Karpas-422 (cell line): Measurements from ENCODE around the gene KBTBD8. TPM values are rescaled to one million over a fixed set of nuclear protein-coding genes. Genes with fewer than 3 reads are reported as not detected.

ENCODE experiments used
- DNase-seq: peaks from one replicate; pipeline ENCODE4 v3.0.0-alpha.2; 2015
- H2AFZ ChIP-seq: fragments of 200-600 bp; sonication (generic); 2 replicates; pipeline ENCODE4 v1.6.1; 2014; ENCODE audit warnings: antibody characterized with exemption, low read length, mixed read lengths
- H3K27ac ChIP-seq: fragments of 200-600 bp; sonication (generic); 2 replicates; pipeline ENCODE4 v1.5.1; 2014; ENCODE audit warnings: mild to moderate bottlenecking, low read length, moderate library complexity
- H3K27me3 ChIP-seq: fragments of 200-600 bp; sonication (generic); 2 replicates; pipeline ENCODE4 v1.6.1; 2014; ENCODE audit warnings: low read length, mixed read lengths
- H3K36me3 ChIP-seq: fragments of 200-600 bp; sonication (generic); 2 replicates; pipeline ENCODE4 v1.6.1; 2014; ENCODE audit warnings: low read length, mixed read lengths; ENCODE audit not compliant: insufficient read depth
- H3K4me1 ChIP-seq: fragments of 200-600 bp; sonication (generic); 2 replicates; pipeline ENCODE4 v1.6.1; 2014; ENCODE audit warnings: mild to moderate bottlenecking, low read length, mixed read lengths
- H3K4me2 ChIP-seq: fragments of 200-600 bp; sonication (generic); 2 replicates; pipeline ENCODE4 v1.6.1; 2014; ENCODE audit warnings: low read length, low read depth, mild to moderate bottlenecking; ENCODE audit not compliant: poor library complexity, severe bottlenecking
- H3K4me3 ChIP-seq: fragments of 200-600 bp; sonication (generic); 2 replicates; pipeline ENCODE4 v1.5.1; 2014; ENCODE audit warnings: mild to moderate bottlenecking, antibody characterized with exemption, low read length, mixed read lengths
- H3K79me2 ChIP-seq: fragments of 200-600 bp; sonication (generic); 2 replicates; pipeline ENCODE4 v1.6.1; 2014; ENCODE audit warnings: mild to moderate bottlenecking, low read length, mixed read lengths
- H3K9ac ChIP-seq: fragments of 200-600 bp; sonication (generic); 2 replicates; pipeline ENCODE4 v1.6.0; 2014; ENCODE audit warnings: low read length
- H3K9me2 ChIP-seq: fragments of 200-600 bp; sonication (generic), shearing (Covaris generic); replicated peaks from 2 replicates; pipeline ENCODE4 v1.6.0; 2014; ENCODE audit warnings: mild to moderate bottlenecking, low read length, moderate library complexity; ENCODE audit not compliant: insufficient read depth
- H3K9me3 ChIP-seq: fragments of 300-700, 200-600 bp; sonication (generic); 2 replicates; pipeline ENCODE4 v1.6.1; 2014; ENCODE audit warnings: low read length, mixed read lengths
- H4K20me1 ChIP-seq: fragments of 200-600 bp; sonication (generic); 2 replicates; pipeline ENCODE4 v1.6.1; 2014; ENCODE audit warnings: mild to moderate bottlenecking, antibody characterized with exemption, low read length, low read depth; ENCODE audit not compliant: insufficient read depth
- total RNA-seq: library from RNA; depleted of rRNA; stranded (reverse); fragments of >200 nt; shearing (Covaris generic); gene quantifications from 2 replicates; pipeline ENCODE4 v1.2.3, GENCODE V29; 2014; ENCODE audit warnings: low replicate concordance; rRNA removed

Gene KBTBD8
- total RNA-seq, result 22.7 and 79.9 TPM in 2 replicates

- Histone ChIP-seq H3K36me3 (peaks cover 26% of the 10 kb centered on the region), H3K9me3 (no peaks in the 10 kb centered on the region), H3K4me3 (peak within 1 kb of the TSS; percentile 81), H3K4me1 (peaks cover 67% of the 10 kb centered on the region), H3K79me2 (peaks cover 51% of the 10 kb centered on the region), H3K9me2 (no peaks in the 10 kb centered on the region), H3K9ac (peak within 1 kb of the TSS; percentile 77), H2AFZ (peak within 1 kb of the TSS; percentile 25), H3K27me3 (no peaks in the 10 kb centered on the region), H3K27ac (peak within 1 kb of the TSS; percentile 85), H3K4me2 (peak within 1 kb of the TSS; percentile 88), H4K20me1 (peaks cover 4% of the 10 kb centered on the region; the same call in 1 of the 2 replicates)
- peak; percentile 100 for DNase-seq
Observed at GRCh38 chr3:66998113-66998903, at the start of gene KBTBD8. Gene KBTBD8 (plus strand): TSS chr3:66998307. CDS start chr3:66998356, 49 bp downstream.

- no peak overlapping the region for H2AFZ ChIP-seq
- peaks cover 6% of the 10 kb centered on the region for H3K4me1 ChIP-seq
- H3K79me2 ChIP-seq, result no peaks in the 10 kb centered on the region
- no peaks in the 10 kb centered on the region for H3K36me3 ChIP-seq
- no peak overlapping the region for H3K27ac ChIP-seq
- DNase-seq, result no peak
- no peaks in the 10 kb centered on the region for H4K20me1 ChIP-seq
- no peak overlapping the region for H3K9ac ChIP-seq
- no peaks in the 10 kb centered on the region for H3K9me3 ChIP-seq
- H3K27me3 ChIP-seq, result no peaks in the 10 kb centered on the region
- no peak overlapping the region for H3K4me3 ChIP-seq
- H3K4me2 ChIP-seq, result no peak overlapping the region
- no peaks in the 10 kb centered on the region for H3K9me2 ChIP-seq
Observed at GRCh38 chr3:66948838-66949237, 49.3 kb upstream of the KBTBD8 start.

- Histone ChIP-seq H3K9ac (no peak overlapping the region), H3K4me2 (no peak overlapping the region), H3K36me3 (no peaks in the 10 kb centered on the region), H3K27ac (no peak overlapping the region), H3K79me2 (no peaks in the 10 kb centered on the region), H3K27me3 (no peaks in the 10 kb centered on the region), H3K4me3 (no peak overlapping the region), H3K9me2 (no peaks in the 10 kb centered on the region), H2AFZ (0 out of 2 replicates have a peak overlapping the region, but pooled peaks have one; percentile 13), H3K9me3 (no peaks in the 10 kb centered on the region), H4K20me1 (no peaks in the 10 kb centered on the region), H3K4me1 (peaks cover 8% of the 10 kb centered on the region)
- no peak for DNase-seq
Observed at GRCh38 chr3:66949898-66950297, 48.2 kb upstream of the KBTBD8 start.

GRCh38 chr3:66952357-66952756 lies 45.8 kb upstream of the KBTBD8 start:
- H3K9me2 ChIP-seq, result no peaks in the 10 kb centered on the region
- no peak for DNase-seq

GRCh38 chr3:66953934-66954445 lies 44.1 kb upstream of the KBTBD8 start:
- H2AFZ ChIP-seq, result no peak overlapping the region
- H3K36me3 ChIP-seq, result no peaks in the 10 kb centered on the region
- H3K9ac ChIP-seq, result no peak overlapping the region
- H3K9me2 ChIP-seq, result no peaks in the 10 kb centered on the region
- no peak overlapping the region for H3K27ac ChIP-seq
- H4K20me1 ChIP-seq, result no peaks in the 10 kb centered on the region
- H3K79me2 ChIP-seq, result no peaks in the 10 kb centered on the region
- H3K4me2 ChIP-seq, result no peak overlapping the region
- H3K4me1 ChIP-seq, result peaks cover 8% of the 10 kb centered on the region
- H3K27me3 ChIP-seq, result no peaks in the 10 kb centered on the region
- no peaks in the 10 kb centered on the region for H3K9me3 ChIP-seq
- no peak for DNase-seq
- no peak overlapping the region for H3K4me3 ChIP-seq

More at GRCh38 chr3:66952357-66952756, 45.8 kb upstream of the KBTBD8 start:
- no peaks in the 10 kb centered on the region for H3K9me3 ChIP-seq
- H3K36me3 ChIP-seq, result no peaks in the 10 kb centered on the region
- no peaks in the 10 kb centered on the region for H4K20me1 ChIP-seq
- no peak overlapping the region for H3K27ac ChIP-seq
- no peak overlapping the region for H3K4me3 ChIP-seq
- H3K9ac ChIP-seq, result no peak overlapping the region
- no peaks in the 10 kb centered on the region for H3K79me2 ChIP-seq
- H3K4me2 ChIP-seq, result no peak overlapping the region
- H3K27me3 ChIP-seq, result no peaks in the 10 kb centered on the region
- peaks cover 8% of the 10 kb centered on the region for H3K4me1 ChIP-seq
- H2AFZ ChIP-seq, result no peak overlapping the region

- Histone ChIP-seq H4K20me1 (no peaks in the 10 kb centered on the region), H3K4me2 (no peak overlapping the region), H3K79me2 (no peaks in the 10 kb centered on the region), H3K4me1 (peaks cover 8% of the 10 kb centered on the region), H2AFZ (no peak overlapping the region), H3K27me3 (no peaks in the 10 kb centered on the region), H3K9me3 (no peaks in the 10 kb centered on the region), H3K36me3 (no peaks in the 10 kb centered on the region), H3K4me3 (no peak overlapping the region), H3K9me2 (no peaks in the 10 kb centered on the region), H3K27ac (no peak overlapping the region), H3K9ac (no peak overlapping the region)
- DNase-seq, result no peak
Observed at GRCh38 chr3:66956742-66957141, 41.4 kb upstream of the KBTBD8 start.

GRCh38 chr3:66957367-66957766 lies 40.7 kb upstream of the KBTBD8 start:
- Histone ChIP-seq H3K4me3 (no peak overlapping the region), H3K27ac (no peak overlapping the region), H3K27me3 (no peaks in the 10 kb centered on the region), H3K4me2 (no peak overlapping the region), H3K9me3 (no peaks in the 10 kb centered on the region), H3K79me2 (no peaks in the 10 kb centered on the region), H3K9ac (no peak overlapping the region), H2AFZ (no peak overlapping the region), H3K36me3 (no peaks in the 10 kb centered on the region), H4K20me1 (no peaks in the 10 kb centered on the region), H3K4me1 (peaks cover 8% of the 10 kb centered on the region), H3K9me2 (no peaks in the 10 kb centered on the region)
- DNase-seq, result no peak

GRCh38 chr3:66958067-66958466 lies 40.0 kb upstream of the KBTBD8 start:
- no peak overlapping the region for H3K27ac ChIP-seq
- no peaks in the 10 kb centered on the region for H4K20me1 ChIP-seq
- no peak overlapping the region for H3K9ac ChIP-seq
- H3K4me2 ChIP-seq, result no peak overlapping the region
- H2AFZ ChIP-seq, result no peak overlapping the region
- no peaks in the 10 kb centered on the region for H3K9me2 ChIP-seq
- no peaks in the 10 kb centered on the region for H3K9me3 ChIP-seq
- peaks cover 8% of the 10 kb centered on the region for H3K4me1 ChIP-seq
- H3K27me3 ChIP-seq, result no peaks in the 10 kb centered on the region
- DNase-seq, result no peak
- no peaks in the 10 kb centered on the region for H3K36me3 ChIP-seq
- H3K4me3 ChIP-seq, result no peak overlapping the region
- H3K79me2 ChIP-seq, result no peaks in the 10 kb centered on the region
